ENCODE measurements around the gene ESCO1.
"Not testable (repeated sequence)": the region's sequence is repeated elsewhere in the genome, so short reads cannot be mapped to it uniquely, and the experiment has no call there.

ESCO1 gene

GRCh38 chr18:21600526-21601410 lies at the start of gene ESCO1:
ESCO1 (minus strand) TSS chr18:21600704; CDS start chr18:21574843, 25,861 bp downstream.
- DNase-seq: peak; percentile 96

GRCh38 chr18:21640375-21640774 lies 39.9 kb upstream of the ESCO1 start:
- DNase-seq: not testable (repeated sequence)

GRCh38 chr18:21638822-21639221 lies 38.3 kb upstream of the ESCO1 start:
- DNase-seq: no peak

GRCh38 chr18:21636769-21637168 lies 36.3 kb upstream of the ESCO1 start:
- DNase-seq: no peak

- DNase-seq: no peak
These were observed 34.2 kb upstream of the ESCO1 start for GRCh38 chr18:21634588-21635199.

- DNase-seq: no peak
These were observed 31.9 kb upstream of the ESCO1 start for GRCh38 chr18:21632393-21632792.

GRCh38 chr18:21629089-21629832 lies 28.8 kb upstream of the ESCO1 start:
- no peak for DNase-seq

GRCh38 chr18:21621640-21622039 lies 21.1 kb upstream of the ESCO1 start:
- not testable (repeated sequence) for DNase-seq

- DNase-seq: peak; percentile 93
These were observed 11.9 kb upstream of the ESCO1 start, which contains the start of gene SNRPD1 for GRCh38 chr18:21612125-21613039. SNRPD1 (plus strand) TSS chr18:21612314; CDS start chr18:21612430, 116 bp downstream.

GRCh38 chr18:21611401-21612124 lies 11.1 kb upstream of the ESCO1 start:
- DNase-seq: not testable (repeated sequence)

- no peak for DNase-seq
These were observed 4.7 kb upstream of the ESCO1 start for GRCh38 chr18:21605213-21605612.

GRCh38 chr18:21604671-21605070 lies 4.2 kb upstream of the ESCO1 start:
- no peak for DNase-seq

GRCh38 chr18:21602299-21602587 lies 1.7 kb upstream of the ESCO1 start:
- DNase-seq: no peak

- DNase-seq: peak; percentile 34
These were observed 649 bp downstream of the ESCO1 start for GRCh38 chr18:21599585-21600525.

GRCh38 chr18:21598726-21599584 lies 1.5 kb downstream of the ESCO1 start:
- no peak for DNase-seq

GRCh38 chr18:21597620-21598019 lies 2.9 kb downstream of the ESCO1 start:
- DNase-seq: no peak

- no peak for DNase-seq
These were observed 6.8 kb downstream of the ESCO1 start for GRCh38 chr18:21593540-21594257.

GRCh38 chr18:21592361-21592760 lies 8.1 kb downstream of the ESCO1 start:
- not testable (repeated sequence) for DNase-seq

- DNase-seq: no peak
These were observed 16.1 kb downstream of the ESCO1 start for GRCh38 chr18:21584391-21584790.
